ENCODE data around the gene MPLKIP. TPM values are rescaled to one million over a fixed set of nuclear protein-coding genes. Genes with fewer than 3 reads are reported as not detected.
"Not testable (repeated sequence)": the region's sequence is repeated elsewhere in the genome, so short reads cannot be mapped to it uniquely, and the experiment has no call there.

Gene MPLKIP
- polyA plus RNA-seq, result 10 to 100 TPM; 21.6 to 37.8 (median 34.7) TPM

DNA sequence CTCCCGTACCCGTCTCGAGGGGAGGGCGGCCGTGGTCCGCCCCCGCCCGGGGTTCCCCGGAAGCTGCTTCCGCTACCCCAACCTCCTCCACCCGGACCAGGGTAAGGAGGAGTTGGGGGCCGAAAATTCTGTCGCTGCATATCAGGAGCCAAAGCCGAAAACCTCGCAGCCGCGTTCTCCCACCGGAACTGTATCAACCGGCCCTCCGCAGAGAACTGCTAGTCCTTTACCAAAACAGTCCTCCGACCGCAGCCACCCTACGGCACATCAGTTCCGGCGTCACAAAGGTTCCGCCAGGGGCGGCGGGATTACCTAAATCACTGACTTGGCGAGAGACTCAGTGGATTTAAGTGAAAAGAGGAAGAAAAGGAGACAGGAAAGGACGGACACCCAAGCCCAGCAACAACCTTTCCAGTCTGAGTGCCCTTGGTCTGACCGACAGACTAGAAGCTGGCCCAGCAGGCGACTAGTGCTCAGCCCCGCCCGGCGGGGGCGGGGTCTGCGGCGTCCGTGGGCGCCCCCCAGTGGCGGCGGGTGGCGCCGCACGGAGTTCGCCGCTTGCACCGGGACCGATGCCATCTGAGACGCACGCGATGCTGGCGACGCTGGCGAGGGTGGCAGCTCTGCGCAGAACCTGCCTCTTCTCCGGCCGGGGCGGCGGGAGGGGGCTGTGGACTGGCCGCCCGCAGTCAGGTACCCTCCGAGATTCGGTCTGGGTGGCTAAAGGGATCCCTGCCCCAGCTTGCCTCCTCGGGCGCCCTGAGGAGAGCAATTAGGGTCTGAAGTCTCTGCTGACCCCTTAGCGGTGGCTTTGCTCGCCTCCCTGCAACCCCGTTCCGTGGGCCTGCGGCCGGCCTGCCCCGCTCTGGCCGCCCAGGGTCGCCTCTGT, at the start of gene MPLKIP, which contains the start of gene SUGCT:
Gene MPLKIP (minus strand): TSS at position 195 of the 889 bp plus-strand sequence. CDS start 55 bp downstream, at position 140.
Gene SUGCT (plus strand): TSS at position 578 of the 889 bp plus-strand sequence.
- H3K27ac ChIP-seq (ENCODE audit: low read depth, low read length), result peak within 1 kb of the TSS; percentile 11
- 0 to 1% (median 0%) methylated on average over 66 to 75 of the region's 75 CpGs for WGBS, 3 donors

DNA sequence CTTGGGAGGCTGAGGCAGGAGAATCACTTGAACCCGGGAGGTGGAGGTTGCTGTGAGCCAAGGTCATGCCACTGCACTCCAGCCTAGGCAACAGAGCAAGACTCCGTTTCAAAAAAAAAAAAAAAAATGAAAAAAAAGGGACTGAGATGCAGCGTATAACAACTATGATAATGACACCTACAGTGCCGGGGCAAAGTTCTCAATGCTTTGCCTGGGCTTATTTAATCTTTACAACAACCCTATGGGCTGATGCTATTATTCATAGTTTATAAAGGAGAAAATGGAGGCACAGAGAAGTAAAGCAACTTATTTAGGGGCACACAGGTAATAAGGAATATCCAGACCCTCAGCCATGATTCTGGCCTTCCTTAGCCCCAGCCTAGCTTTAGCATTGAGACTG, 48.0 kb upstream of the MPLKIP start:
- H3K27ac ChIP-seq (ENCODE audit: low read depth, low read length), result no peak overlapping the region
- WGBS, 3 donors, result 91 to 96% (median 94%) methylated on average over 4 of the region's 4 CpGs

DNA sequence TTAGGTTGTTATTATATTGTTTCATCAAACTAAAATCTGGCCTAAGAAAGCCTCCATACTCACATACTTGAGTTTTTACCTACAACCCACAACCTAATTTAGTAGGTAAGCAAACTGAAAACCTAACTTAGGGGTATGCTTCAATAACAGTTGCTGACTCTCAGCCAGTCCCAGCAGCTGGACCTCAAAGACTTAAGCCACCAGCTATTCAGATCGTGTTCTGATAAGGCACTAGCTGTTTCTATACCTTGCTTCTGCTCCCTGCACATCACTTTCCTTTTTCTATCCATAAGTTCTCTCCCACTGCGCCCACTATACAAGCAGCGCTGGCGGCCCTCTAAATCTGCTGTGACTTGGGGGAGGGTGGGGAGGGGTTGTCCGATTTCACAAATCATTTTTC, 42.6 kb upstream of the MPLKIP start:
- H3K27ac ChIP-seq (ENCODE audit: low read depth, low read length), result no peak overlapping the region
- 88 to 91% (median 90%) methylated on average over 5 of the region's 5 CpGs for WGBS, 3 donors

DNA sequence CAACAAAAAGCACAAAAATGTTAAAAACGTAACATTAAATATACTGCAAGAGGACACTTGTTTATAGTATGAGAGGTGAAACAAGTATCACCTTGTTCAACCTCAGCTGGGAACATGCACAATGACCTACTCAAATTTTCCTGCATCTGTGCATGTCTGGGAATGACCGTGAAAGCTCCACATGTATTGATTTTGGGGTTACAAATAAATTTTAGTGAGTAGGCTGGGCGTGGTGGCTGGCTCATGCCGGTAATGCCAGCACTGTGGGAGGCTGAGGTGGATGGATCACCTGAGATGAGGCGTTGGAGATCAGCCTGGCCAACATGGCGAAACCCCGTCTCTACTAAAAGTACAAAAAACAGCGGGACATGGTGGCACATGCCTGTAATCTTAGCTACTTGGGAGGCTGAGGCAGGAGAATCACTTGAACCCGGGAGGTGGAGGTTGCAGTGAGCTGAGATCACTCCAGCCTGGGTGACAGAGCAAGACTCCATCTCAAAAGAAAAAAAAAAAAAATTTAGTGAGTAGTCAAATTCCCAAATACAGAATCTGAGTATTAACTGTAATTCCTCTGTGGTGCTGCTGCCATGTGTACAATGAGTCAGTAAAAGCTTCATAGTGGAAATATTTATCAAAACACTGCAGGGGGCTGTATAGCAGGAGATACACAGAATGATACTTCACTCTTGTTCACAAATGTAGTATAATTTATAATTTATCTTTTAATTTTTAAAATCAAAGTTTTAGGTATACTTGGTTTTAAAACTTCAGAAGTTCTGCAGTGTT, 41.5 kb upstream of the MPLKIP start:
- WGBS, 3 donors, result 70 to 93% (median 92%) methylated on average over 9 of the region's 9 CpGs
- H3K27ac ChIP-seq (ENCODE audit: low read depth, low read length), result no peak overlapping the region

DNA sequence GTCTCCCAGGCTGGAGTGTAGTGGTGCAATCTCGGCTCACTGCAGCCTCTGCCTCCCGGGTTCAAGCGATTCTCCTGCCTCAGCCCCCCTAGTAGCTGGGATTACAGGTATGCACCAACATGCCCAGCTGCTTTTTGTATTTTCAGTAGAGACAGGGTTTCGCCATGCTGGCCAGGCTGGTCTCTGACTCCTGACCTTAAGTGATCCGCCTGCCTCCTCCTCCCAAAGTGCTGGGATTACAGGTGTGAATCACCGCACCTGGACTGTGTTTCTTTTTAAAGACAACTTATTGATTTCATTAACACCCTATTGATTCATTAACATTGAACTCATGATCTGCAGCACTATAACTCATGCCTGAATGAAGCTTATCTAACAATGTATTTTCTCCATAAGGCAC, 40.8 kb upstream of the MPLKIP start:
- 83 to 90% (median 89%) methylated on average over 6 of the region's 6 CpGs for WGBS, 3 donors
- H3K27ac ChIP-seq (ENCODE audit: low read depth, low read length), result not testable (repeated sequence)

DNA sequence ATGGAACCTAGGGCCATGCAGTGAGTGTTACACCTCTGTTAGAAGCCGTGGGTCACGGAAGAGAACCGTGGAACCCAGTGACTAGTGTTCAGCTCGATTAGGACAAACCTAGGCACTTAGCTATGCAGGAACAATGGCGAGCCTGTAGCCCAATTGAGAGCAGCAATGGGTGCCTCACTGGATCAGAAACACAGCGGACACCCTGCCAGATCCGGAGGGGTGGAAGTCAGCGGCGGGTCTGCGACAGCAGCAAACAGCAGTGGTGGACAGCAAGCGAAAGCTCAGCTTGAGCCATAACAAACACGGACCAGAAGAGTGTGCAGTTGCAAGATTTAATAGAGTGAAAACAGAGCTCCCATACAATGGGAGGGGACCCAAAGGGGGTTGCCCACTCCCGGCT, 38.7 kb upstream of the MPLKIP start:
- not testable (repeated sequence) for H3K27ac ChIP-seq (ENCODE audit: low read depth, low read length)
- WGBS, 3 donors, result 86 to 94% (median 88%) methylated on average over 12 to 13 of the region's 13 CpGs

DNA sequence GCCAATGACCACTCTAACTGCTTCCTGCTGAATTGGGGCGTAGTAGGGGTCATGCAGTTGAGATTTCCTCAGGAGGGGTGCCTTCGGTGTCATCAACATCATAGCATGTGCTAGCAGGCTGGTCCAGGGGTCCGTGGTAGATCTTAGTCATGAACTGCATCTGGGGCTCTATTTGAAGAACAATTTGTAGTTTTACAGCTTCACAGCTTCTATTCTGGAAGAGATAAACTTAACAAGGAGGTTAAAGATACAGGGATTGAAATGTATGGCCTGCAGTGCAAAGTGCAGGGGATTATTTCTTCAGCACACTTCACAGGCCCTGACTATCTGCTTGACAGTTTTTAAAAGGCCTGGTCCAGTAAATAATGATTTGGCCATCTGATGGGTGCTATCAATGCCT, 33.8 kb upstream of the MPLKIP start:
- WGBS, 3 donors, result 92 to 98% (median 96%) methylated on average over 3 of the region's 3 CpGs
- not testable (repeated sequence) for H3K27ac ChIP-seq (ENCODE audit: low read depth, low read length)

DNA sequence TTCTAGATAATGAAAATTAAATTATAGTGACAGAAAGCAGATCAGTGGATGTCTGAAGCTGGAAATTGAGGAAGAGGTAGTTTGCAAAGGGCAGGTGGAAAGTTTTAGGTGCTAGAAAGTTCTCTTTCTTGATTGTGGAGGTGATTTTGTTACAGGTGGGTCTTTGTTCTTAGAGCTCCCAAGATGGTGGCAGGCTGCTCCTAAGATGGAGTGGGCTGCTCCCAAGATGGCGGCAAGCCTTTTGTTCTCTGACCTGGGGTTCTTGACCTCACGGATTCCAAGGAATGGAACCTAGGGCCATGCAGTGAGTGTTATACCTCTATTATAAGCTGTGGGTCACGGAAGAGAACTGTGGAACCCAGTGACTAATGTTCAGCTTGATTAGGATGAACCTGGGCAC, 32.9 kb upstream of the MPLKIP start:
- WGBS, 3 donors, result 91 to 97% (median 95%) methylated on average over 3 of the region's 3 CpGs

DNA sequence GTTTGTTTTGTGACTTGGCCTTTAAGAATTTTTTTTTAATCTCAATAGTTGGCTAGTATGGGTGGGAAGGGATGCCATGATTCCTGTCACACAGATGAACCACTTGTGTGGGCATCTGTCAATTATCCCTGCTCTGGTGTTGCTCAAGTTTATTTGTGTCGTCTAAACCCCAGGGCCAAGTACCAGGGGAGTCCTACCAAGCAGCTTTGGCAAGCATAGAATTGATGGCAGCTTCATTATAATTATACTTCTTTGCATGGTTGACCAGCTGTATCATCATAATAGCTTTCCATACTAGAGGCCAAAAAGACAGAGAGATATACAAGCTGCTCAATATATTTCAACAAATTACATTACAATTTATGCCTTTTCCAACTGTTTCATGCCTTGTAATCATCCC, 30.8 kb upstream of the MPLKIP start:
- 56 to 79% (median 59%) methylated on average over 1 of the region's 1 CpG for WGBS, 3 donors
- no peak overlapping the region for H3K27ac ChIP-seq (ENCODE audit: low read depth, low read length)

More for the DNA sequence above, 32.9 kb upstream of the MPLKIP start:
- H3K27ac ChIP-seq (ENCODE audit: low read depth, low read length), result no peak overlapping the region

DNA sequence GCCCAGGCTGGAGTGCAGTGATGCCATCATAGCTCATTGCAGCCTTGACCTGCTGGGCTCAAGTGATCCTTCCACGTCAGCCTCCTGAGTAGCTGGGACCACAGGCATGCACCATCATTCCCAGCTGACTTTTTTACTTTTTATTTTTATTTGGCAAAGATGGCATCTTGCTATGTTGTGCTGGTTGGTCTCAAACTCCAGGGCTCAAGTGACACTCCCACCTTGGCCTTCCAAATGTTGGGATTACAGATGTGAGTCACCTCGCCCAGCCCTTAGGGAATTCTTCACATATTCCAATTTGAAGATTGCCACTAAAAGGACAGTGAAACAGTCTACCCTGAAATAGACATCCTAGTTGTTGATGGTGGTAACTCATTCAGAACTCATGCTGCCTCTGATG, 28.1 kb upstream of the MPLKIP start:
- no peak overlapping the region for H3K27ac ChIP-seq (ENCODE audit: low read depth, low read length)
- 87 to 97% (median 89%) methylated on average over 2 of the region's 2 CpGs for WGBS, 3 donors

DNA sequence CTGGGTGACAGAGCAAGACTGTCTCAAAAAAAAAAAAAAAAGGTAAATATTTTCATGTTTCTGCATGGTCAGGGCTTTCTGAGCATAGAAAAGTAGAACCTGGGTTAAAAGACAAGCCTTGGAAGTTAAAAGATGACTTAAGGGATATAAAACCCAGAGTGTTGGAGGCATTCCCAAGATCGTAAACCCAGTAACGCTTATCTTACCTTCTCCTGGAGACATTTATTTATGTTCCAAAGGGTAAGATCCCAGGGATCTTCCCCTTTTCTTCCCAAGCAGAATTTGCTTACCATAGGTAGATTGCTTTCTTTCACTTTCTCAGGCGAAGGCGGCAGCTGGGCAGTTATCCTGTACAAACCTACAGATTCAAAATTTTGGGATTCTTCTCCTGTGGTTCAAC, 22.6 kb upstream of the MPLKIP start:
- 69 to 84% (median 79%) methylated on average over 4 of the region's 4 CpGs for WGBS, 3 donors
- no peak overlapping the region for H3K27ac ChIP-seq (ENCODE audit: low read depth, low read length)

DNA sequence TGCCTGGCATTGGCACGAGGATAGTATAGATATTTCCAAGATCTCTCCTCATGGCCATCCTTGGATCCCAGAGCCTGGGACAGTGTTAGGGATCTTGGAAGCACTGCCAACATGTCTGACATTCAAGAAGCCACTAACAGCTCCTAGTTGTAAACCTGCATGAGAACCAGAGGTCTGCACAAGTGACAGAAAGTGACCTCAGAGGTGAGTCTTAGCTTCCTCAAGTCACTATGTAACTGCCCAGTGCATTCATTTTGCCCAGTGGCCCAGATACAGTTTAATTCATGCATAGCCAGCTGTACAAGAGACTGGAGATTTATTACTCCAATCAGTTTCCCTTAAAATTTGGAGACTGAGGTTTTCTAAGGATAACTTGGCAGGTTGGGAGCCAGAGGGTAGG, 17.1 kb upstream of the MPLKIP start:
- 88 to 97% (median 93%) methylated on average over 1 of the region's 1 CpG for WGBS, 3 donors
- H3K27ac ChIP-seq (ENCODE audit: low read depth, low read length), result no peak overlapping the region

DNA sequence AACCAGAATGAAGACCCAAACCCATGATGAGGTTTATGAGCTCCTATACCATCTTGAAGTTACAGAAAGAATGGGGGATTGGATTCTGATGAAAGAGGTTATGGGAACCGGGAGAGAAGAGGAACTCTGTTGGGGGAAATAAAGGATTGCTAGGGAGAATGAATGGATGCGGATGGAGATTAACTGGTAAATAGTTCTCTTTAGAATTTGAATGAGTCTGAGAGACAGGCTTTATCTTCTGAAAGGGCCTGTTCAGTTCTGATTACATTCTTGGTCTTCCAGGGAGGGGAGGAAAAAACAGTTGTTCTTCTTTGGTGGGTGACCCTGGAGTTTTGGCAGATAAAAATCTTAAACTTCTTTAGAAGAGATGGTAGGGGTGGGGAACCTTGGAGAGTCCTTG, 14.2 kb upstream of the MPLKIP start:
- no peak overlapping the region for H3K27ac ChIP-seq (ENCODE audit: low read depth, low read length)
- WGBS, 3 donors, result 88 to 93% (median 92%) methylated on average over 2 of the region's 2 CpGs

DNA sequence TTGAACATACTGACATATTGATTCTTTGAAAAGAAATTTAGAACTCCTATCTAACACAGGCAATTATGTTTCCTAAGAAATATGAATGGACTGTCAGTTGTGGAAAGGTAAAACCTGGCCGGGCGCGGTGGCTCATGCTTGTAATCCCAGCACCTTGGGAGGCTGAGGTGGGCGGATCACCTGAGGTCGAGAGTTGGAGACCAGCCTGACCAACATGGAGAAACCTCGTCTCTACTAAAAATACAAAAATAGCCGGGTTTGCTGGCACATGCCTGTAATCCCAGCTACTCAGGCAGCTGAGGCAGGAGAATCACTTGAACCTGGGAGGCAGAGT, 13.8 kb upstream of the MPLKIP start:
- 94 to 95% (median 95%) methylated on average over 7 of the region's 7 CpGs for WGBS, 3 donors
- H3K27ac ChIP-seq (ENCODE audit: low read depth, low read length), result not testable (repeated sequence)

DNA sequence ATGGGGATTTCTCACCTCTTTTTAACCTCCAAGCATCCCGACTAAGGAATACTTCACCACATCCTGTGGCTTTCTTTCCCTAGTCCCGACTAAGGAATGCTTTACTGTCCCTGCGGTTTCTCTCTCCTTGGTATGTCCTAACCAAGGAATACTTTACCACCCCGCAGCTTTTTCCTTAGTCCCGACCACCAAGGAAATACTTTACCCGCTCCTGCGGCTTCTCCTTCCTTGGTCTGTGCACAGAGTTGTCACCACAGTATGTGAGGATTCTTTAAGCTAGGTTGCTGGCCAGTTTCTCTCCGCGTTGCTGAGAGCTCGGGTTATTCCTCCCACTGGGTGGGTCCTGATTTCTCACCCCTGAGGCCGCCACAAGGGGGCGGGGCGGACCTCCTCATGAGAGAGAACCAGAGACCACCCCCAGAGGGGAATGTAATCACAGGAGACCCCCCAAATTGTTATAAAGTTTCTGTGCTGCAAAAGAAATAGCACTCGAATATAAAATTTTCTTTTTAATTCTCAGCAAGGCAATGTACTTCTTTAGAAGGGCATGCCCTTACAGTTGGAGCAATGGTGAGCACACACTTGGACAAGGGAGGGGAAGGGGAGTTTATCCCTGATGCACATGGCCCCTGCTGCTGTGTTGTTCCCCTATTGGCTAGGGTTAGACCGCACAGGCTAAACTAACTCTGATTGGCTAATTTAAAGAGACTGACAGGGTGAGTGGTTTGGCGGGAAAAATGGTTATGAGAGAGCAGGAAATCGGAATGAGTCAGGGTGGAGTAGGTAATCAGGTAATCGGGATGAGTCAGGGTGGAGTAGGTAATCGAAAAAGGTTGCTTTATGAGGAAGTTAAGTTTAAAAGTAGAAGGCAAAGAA, 13.2 kb upstream of the MPLKIP start:
- 86 to 89% (median 87%) methylated on average over 19 of the region's 19 CpGs for WGBS, 3 donors

DNA sequence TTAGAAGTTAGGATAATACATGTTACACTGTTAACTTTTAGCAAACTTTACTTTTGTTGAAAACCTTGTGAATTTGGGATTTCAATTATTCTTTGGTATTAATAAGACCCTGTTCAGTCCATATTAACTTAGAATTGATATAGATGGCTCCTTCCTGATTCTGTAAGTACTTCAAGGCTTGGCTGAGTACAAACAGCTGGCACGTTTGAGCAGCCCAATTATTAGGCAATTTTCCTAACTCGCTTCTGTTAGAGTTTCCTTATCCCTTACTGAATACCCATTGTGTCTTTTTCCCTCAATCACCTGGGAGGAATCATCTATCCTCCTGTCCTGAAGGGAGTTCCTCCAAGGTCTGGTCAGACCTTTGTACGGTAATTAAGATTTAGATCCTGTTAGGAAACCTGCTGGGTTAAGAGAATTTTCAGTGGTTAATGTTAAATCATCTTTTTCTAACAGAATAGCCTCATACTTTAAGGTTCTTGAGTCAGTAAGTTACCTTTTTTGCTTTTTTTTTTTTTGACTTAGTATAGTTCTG, 11.2 kb upstream of the MPLKIP start:
- not testable (repeated sequence) for H3K27ac ChIP-seq (ENCODE audit: low read depth, low read length)
- WGBS, 3 donors, result 66 to 84% (median 67%) methylated on average over 3 of the region's 3 CpGs

More for the DNA sequence above, 13.2 kb upstream of the MPLKIP start:
- no peak overlapping the region for H3K27ac ChIP-seq (ENCODE audit: low read depth, low read length)

DNA sequence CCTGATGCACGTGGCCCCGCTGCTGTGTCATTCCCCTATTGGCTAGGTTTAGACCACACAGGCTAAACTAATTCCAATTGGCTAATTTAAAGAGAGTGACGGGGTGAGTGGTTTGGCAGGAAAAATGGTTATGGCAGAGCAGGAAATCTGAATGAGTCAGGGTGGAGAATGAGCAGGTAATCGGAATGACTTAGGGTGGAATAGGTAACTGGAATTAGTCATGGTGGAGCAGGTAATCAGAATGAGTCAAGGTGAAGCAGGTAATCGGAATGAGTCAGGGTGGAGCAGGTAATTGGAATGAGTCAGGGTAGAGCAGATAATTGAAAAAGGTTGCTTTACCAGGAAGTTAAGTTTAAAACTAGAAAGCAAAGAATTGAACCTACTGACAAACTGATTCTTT, 7.5 kb upstream of the MPLKIP start:
- H3K27ac ChIP-seq (ENCODE audit: low read depth, low read length), result not testable (repeated sequence)
- WGBS, 3 donors, result 89 to 98% (median 92%) methylated on average over 5 of the region's 5 CpGs

DNA sequence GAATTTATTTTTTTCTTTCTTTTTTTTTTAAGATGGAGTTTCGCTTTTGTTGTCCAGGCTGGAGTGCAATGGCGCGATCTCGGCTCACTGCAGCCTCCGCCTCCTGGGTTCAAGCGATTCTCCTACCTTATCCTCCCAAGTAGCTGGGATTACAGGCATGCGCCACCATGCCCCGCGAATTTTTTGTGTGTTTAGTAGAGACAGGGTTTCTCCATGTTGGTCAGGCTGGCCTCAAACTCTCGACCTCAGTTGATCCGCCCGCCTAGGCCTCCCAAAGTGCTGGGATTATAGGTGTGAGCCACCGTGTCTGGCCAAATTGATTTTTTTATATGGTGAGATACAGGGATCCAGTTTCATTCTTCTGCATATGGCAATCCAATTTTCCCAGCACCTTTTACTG, 5.5 kb upstream of the MPLKIP start:
- WGBS, 3 donors, result 96 to 98% (median 96%) methylated on average over 13 of the region's 13 CpGs
- not testable (repeated sequence) for H3K27ac ChIP-seq (ENCODE audit: low read depth, low read length)
